Peyer's patch (tissue), 4 donors: ENCODE data around the gene SMIM3.

Source experiments
- CTCF ChIP-seq, 6 experiments: fragments of 450-650 bp in 4 of 6; fragments of 200-600 bp in 2 of 6; sonication (generic) in 1 of 6; IDR thresholded peaks; one replicate each; pipeline ENCODE4 v1.5.1; 2017 to 2019; ENCODE audit warnings: antibody characterized with exemption in 6 of 6, mild to moderate bottlenecking in 3 of 6, moderate library complexity in 1 of 6
- POLR2A ChIP-seq, 2 donors: fragments of 450-650 bp; IDR thresholded peaks; one replicate each; pipeline ENCODE4 v1.5.1; 2017; ENCODE audit warnings: antibody characterized with exemption in 2 of 2, mild to moderate bottlenecking in 2 of 2, moderate library complexity in 2 of 2

- peak in 1 of 6 experiments; percentile 6 for TF ChIP-seq CTCF (IDR thresholded peaks at IDR 0.05)
- TF ChIP-seq POLR2A (IDR thresholded peaks at IDR 0.05), result peak; percentile 27 to 41
These were observed 19.8 kb upstream of the SMIM3 start, which contains the start of gene DCTN4 for GRCh38 chr5:150758531-150759333.
